NK-92 (cell line): Measurements from ENCODE around the gene UXS1.
"Not testable (repeated sequence)": the region's sequence is repeated elsewhere in the genome, so short reads cannot be mapped to it uniquely, and the experiment has no call there.

Source experiments
- DNase-seq: peaks from one replicate; lab custom pipeline; 2025; ENCODE audit not compliant: unreplicated experiment; lab: John Stamatoyannopoulos, UW

Gene UXS1

DNA sequence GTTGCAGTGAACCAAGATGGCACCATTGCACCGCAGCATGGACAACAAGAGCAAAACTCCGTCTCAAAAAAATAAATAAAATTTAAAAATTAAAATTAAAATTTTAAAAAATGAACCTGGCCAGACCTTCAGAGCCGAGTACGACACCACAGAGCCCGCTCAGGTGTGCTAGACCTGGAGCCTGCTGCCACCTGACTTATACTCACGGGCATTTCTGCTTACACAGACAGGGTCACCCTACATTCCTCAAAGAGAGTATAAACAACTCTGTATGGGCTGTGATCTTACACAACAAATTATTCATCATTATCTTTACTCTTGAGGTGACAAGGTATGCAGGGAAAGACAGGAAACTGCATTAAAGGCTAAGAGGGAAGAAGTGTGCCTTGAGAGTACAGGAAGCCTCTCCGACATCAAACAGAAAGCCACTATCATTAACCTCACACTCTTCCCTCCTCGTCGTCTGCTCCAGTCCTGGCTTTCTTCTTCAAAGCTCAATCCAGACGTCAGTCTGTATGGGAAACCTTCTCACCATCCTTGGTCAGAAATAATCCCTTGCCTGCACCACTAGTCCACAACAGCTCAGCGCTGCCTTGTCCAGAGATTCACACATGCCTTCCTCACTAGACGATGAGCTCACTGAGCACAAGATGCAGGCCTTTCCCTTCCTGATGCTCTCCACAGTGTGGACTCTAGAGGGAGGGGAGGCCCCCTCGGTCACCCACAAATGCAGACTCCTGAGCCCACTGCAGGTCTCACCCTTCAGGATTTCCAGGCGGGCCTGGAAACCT is 56.2 kb downstream of the UXS1 start:
- DNase-seq, result no peak

DNA sequence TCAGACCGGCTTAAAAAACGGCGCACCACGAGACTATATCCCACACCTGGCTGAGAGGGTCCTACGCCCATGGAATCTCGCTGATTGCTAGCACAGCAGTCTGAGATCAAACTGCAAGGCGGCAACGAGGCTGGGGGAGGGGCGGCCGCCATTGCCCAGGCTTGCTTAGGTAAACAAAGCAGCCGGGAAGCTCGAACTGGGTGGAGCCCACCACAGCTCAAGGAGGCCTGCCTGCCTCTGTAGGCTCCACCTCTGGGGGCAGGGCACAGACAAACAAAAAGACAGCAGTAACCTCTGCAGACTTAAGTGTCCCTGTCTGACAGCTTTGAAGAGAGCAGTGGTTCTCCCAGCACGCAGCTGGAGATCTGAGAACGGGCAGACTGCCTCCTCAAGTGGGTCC is 62.9 kb downstream of the UXS1 start:
- DNase-seq, result not testable (repeated sequence)

GRCh38 chr2:106130251-106130998 is 63.7 kb downstream of the UXS1 start:
- no peak for DNase-seq

- no peak for DNase-seq
These were observed 64.5 kb downstream of the UXS1 start for GRCh38 chr2:106129592-106129991.

GRCh38 chr2:106129150-106129549 is 65.0 kb downstream of the UXS1 start:
- DNase-seq, result no peak

- DNase-seq, result no peak
These were observed 66.3 kb downstream of the UXS1 start for GRCh38 chr2:106127776-106128268.

DNA sequence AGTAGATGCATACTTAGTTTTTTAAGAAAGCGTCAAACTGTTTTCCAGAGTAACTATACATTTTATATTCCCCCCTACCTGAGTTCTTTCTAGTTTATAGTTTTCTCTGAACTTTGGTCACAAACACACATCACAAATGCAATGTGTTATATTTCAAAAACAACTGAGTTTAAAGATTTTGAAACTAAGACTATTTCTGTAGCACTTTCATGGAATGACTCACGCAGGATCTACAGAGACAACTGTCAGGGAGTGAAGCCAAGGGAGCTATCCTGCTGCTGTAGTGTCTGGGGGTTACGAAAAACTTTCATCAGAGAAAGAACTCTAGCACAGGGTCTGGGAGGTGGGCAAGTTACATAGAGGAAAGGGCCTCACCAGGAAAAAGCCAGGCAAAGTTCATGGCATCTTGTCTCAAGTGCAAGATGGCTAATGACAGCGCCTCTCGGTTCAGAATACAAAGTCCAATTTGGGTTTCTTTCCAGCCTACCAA is 66.8 kb downstream of the UXS1 start:
- DNase-seq, result no peak

- no peak for DNase-seq
These were observed 67.3 kb downstream of the UXS1 start for GRCh38 chr2:106126705-106127281.

DNA sequence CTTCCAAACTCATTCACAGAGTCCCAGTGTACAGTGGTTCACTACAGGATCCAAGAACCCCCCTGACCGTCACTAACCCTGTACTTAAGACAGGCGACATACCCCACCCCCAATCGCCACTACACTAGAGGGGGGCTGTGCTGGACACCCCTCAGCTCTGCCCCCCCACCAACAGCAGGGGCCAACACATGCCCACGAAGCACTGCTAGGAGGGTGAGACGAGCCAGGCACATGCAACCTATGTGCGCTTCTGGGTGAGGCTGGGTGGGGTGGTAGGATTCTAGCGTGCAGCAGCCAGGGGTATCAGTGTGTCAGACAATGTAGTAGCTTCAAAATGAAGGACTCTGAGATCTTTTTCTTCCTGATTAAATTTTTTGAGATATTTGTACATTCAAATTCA is 67.8 kb downstream of the UXS1 start:
- DNase-seq, result no peak

- no peak for DNase-seq
These were observed 69.1 kb downstream of the UXS1 start for GRCh38 chr2:106124905-106125549.

DNA sequence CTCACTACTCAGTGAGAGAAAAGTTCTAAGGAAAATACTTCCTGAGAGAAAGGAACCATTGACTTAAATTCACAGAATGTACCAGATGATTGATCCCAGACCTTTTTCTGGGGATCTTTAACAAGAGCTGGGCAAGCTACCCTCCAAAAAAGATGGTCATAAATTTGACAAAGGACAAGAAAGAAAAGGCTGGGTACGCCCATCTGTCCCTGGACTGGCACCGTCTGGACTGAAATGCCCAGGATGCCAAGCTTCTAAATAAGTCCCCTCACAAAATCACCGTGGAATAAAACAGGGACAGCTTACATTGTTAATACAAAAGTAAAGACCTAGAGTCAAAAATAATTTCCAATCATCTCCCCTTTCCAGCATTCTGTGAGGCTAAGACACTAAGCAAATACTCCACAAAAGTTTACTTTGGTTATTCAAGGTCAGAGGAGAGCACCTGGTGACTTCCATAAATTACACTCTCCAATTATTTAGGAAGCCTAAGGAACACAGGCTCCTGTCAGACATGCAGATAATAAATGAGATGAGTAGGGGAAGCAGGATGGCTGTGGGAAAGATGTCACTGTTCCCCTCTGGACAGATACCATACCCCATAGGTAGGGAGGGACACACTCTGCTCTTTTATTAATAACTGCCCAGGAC is 69.9 kb downstream of the UXS1 start:
- DNase-seq, result no peak

DNA sequence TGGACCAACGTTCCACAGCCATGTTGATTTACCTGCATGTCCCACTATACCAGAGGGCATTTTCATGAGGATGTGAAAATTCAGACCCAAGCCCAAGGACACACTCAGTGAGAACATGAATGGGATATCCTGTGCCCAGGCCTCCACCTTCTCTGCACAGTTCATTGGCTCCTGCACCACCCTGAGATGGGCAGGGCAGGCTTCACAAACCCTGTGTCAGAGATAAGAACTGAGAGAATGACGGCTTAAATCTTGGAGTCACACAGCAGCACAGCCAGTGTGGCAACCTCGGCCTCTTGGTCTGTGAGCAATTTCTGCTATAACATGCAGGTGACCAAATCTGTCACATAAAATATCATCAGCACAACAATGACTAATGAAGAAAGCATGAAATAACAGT is 71.9 kb downstream of the UXS1 start:
- DNase-seq, result no peak

- DNase-seq, result no peak
These were observed 73.7 kb downstream of the UXS1 start for GRCh38 chr2:106120432-106120831.

- DNase-seq, result no peak
These were observed 75.0 kb downstream of the UXS1 start for GRCh38 chr2:106119074-106119473.

DNA sequence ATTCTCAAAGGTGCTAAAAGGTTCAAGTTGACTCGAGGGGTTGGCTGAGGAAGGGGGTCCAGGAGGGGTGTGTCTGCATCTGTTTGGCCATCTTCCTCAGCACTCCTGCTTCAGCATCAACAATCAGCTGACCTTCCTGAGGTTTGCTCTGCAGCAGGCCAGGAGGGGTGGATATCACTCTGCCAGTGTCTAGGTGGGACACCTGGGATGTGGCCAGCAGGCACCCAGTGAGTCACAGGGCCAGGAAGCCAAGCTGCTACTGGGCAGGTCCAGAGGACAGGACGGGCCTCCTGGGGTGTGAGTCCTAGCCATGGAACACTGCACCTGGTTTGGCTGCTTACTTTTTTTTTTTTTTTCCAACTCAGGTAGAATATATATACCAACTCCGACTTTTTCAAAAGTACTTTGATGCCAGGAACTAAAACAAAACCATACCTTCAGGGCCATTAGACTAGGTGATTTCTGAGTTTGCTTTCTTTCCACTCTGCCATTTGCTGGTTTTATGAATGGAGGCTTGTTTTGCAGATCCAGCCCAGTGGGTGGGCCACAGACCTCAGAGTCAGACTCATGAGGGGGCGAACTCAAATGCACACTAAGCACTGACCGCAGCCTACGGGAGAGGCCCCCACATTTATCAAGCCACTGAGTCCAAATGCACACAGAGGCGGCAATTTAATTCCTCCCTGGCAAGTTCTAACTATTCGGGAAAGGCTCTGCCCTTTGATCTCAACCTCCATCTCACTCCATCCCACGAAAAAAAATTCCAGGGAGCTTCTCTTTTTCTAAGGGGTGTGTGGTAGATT is 76.0 kb downstream of the UXS1 start:
- no peak for DNase-seq

DNA sequence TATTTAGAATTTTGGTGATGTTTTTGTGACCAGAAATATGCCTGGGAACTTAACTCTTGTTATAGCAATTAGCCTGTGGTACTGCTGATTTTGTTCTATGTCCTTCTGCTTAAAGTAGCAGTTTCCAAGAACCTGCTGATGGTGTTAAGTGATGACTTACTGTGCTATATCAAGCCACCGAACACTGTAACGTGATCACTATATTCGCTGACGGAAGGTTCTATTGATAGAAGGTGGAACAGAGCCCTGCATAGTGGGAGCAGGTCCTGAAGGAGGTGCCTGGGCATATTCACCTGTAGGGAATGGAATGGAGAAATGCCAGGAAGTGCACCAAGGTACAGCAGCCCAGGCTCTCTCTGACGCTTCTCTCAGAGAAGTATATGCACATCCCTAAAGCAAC is 76.8 kb downstream of the UXS1 start:
- no peak for DNase-seq

GRCh38 chr2:106116248-106116647 is 77.9 kb downstream of the UXS1 start:
- DNase-seq, result no peak

GRCh38 chr2:106115665-106116064 is 78.4 kb downstream of the UXS1 start:
- no peak for DNase-seq

- no peak for DNase-seq
These were observed 78.9 kb downstream of the UXS1 start for GRCh38 chr2:106115250-106115649.

DNA sequence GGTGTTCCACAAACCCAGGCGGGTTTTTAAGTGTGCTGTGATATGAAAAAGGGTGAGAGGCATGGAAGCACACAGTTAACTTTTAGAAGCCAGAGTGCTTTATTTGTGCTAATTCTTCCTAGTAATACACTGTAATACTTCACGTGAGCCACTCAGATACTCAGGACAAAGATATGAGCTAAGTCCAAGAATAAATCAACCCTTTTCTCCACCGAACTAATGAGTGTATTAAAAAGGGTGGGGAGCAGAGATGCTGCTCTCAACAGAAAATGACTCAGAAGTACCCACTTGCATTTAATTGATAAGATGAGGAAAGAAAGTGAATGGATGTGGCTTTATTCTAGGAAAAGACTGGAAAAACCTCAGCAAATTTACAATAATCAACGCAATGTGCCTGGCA is 79.9 kb downstream of the UXS1 start:
- no peak for DNase-seq
